ENCODE measurements around the gene LMTK3. TPM values are rescaled to one million over a fixed set of nuclear protein-coding genes. Genes with fewer than 3 reads are reported as not detected.
A peak's percentile ranks its signal among the peaks of the same experiment; 100 is the strongest.
"Not testable (repeated sequence)": the region's sequence is repeated elsewhere in the genome, so short reads cannot be mapped to it uniquely, and the experiment has no call there.

LMTK3 gene
- total RNA-seq, 2 experiments from 2014 or later: 3.8 to 5.4 TPM

DNA sequence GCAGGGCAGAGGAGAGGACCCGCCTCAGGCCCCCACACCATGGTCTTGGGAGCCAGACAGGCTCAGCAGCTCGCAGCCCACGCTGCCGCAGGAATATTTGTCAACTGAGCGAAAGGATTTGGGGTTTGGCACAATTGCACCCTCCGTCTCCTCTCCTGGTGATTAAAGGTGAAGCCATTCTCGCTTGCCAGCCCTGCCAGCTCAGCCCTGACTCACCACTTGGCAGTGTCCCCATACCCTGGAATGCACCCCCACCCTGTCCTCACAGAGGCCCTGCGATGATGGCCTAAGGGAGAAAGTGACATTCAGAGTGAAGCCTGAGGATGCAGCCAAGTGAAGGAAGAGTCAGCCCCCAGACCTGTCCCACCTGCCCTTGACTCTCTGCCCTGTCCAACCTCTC is 23.7 kb downstream of the LMTK3 start:
- peaks cover 28% of the 10 kb centered on the region for H3K27me3 Mint-ChIP-seq
- H3K9me3 Mint-ChIP-seq: no peaks in the 10 kb centered on the region
- ChIA-PET CTCF (interaction anchor here (0.6 to 3.2 kb wide), 5 partner anchors 18 to 174 kb away, joined by 3 to 24 read pairs (median 7); partner anchors contain the start of gene SPACA4), POLR2A (interaction anchor here (1.1 to 1.4 kb wide), 2 partner anchors 26 to 47 kb away, joined by 3 read pairs; no protein-coding TSS in a partner anchor)
- no peak for DNase-seq
- H3K27ac Mint-ChIP-seq: no peak overlapping the region
- peaks cover 27% of the 10 kb centered on the region for H3K4me1 Mint-ChIP-seq
- no peak overlapping the region for H3K4me3 Mint-ChIP-seq
- H3K36me3 Mint-ChIP-seq (ENCODE audit: low read depth): no peaks in the 10 kb centered on the region

DNA sequence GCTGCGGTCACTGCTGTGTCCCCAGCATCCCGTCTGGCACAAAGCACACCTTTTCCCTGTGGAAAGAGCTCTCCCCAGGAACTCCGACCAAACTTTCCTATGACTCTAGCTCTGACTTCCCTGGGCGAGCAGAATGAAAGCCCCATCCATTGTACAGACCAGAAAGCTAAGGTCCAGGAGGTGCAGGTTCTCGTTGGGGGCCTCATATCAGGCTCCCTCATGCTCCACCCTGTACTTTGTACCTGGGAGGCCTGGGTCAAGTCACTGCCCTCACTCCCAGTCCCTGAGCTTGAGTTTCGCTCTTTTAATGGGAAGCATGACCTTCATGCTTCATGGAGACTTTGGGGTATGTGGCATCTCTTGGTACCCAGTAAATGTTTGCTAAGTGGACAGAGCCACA is 24.1 kb downstream of the LMTK3 start:
- no peaks in the 10 kb centered on the region for H3K36me3 Mint-ChIP-seq (ENCODE audit: low read depth)
- no peak overlapping the region for H3K27ac Mint-ChIP-seq
- no peak for DNase-seq
- ChIA-PET CTCF (interaction anchor here (1.1 to 2.5 kb wide), 4 partner anchors 18 to 174 kb away, joined by 3 to 7 read pairs (median 6); no protein-coding TSS in a partner anchor), POLR2A (interaction anchor here (1.1 to 1.4 kb wide), 2 partner anchors 26 to 46 kb away, joined by 3 read pairs; no protein-coding TSS in a partner anchor)
- H3K4me3 Mint-ChIP-seq: no peak overlapping the region
- peaks cover 22% of the 10 kb centered on the region for H3K4me1 Mint-ChIP-seq
- no peaks in the 10 kb centered on the region for H3K9me3 Mint-ChIP-seq
- H3K27me3 Mint-ChIP-seq: peaks cover 24% of the 10 kb centered on the region

DNA sequence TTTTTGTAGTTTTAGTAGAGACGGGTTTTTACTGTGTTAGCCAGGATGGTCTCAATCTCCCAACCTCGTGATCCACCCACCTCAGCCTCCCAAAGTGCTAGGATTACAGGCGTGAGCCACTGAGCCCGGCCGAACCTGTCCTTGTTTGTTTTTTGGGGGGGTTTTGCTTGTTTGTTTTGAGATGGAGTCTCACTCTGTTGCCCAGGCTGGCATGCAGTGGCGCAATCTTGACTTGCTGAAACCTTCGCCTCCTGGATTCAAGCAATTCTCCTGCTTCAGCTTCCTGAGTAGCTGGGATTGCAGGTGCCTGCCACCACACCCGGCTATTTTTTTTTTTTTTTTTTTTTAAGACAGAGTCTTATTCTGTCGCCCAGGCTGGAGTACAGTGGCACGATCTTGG is 24.9 kb downstream of the LMTK3 start:
- H3K4me3 Mint-ChIP-seq, POLR2A ChIA-PET: not testable (repeated sequence)

DNA sequence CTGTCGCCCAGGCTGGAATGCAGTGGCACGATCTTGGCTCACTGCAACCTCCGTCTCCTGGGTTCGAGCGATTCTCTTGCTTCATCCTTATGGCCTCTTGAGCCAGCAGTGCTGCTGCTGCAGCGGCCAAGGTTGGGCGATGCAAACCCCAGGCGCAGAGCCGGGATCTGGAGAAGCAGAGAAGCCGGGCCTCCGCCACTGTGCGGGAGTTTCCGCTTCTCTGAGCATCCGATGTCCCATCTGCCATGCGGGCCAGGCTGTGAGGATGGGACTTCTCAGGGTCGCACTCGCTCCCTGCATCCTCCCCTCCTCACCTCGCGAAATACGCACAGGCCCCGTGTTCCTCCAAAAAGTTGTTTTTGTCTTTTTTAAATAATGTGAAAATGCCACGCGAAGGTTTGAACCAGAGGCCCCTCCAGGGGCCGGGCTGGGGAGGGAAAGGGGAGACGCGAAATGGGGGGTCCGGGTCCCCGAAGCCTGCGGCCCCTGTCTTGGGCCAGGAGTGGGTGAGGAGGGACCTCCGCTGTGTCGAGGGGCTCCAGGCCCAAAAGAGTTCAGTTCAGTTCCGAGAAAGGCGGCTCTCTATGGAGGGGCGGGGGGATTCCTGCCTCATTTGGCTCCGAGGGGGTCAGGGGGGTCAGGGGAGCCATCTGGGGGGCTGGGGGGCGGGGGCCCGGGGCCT is 26.6 kb downstream of the LMTK3 start:
- H3K4me1 Mint-ChIP-seq: peaks cover 24% of the 10 kb centered on the region
- CTCF ChIA-PET: no interaction called here

More for the DNA sequence above, 24.9 kb downstream of the LMTK3 start:
- H3K36me3 Mint-ChIP-seq (ENCODE audit: low read depth); H3K9me3 Mint-ChIP-seq; H3K27ac Mint-ChIP-seq; DNase-seq: not testable (repeated sequence)
- CTCF ChIA-PET: interaction anchor here (0.7 to 2.5 kb wide), 3 partner anchors 102 to 173 kb away, joined by 3 to 7 read pairs (median 4); no protein-coding TSS in a partner anchor
- Mint-ChIP-seq H3K4me1 (peaks cover 22% of the 10 kb centered on the region), H3K27me3 (peaks cover 17% of the 10 kb centered on the region)

DNA sequence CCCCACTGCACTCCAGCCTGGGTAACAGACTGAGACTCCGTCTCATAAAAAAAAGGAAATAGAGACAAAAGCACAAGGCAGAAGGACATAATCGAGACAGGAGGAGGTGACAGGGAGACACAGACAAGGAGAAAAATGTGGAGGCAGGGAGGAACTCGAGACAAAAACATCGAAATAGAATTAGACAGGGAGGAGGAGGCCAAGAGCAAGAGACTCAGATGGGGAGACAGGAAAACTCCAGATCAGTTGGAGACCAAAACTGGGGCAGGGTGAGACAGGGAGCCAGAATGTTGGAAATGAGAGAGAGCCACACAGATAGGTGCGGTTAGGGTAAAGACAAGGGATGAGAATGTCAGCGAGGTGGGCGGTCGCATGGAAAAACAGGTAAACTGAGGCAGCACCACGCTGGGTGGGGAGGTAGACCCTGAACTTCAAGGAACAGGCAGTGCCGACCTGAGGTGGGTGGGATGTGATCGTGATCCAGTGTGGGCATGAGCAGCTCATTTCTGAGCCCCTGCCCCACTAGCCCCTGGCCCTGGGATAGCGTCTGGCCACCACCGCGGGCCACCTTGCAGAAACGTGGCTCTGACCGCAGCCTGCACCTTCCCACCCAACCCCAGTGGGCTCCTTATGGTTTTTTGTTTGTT is 27.3 kb downstream of the LMTK3 start:
- ChIA-PET POLR2A (no interaction called here), CTCF (no interaction called here)
- no peak overlapping the region for H3K4me3 Mint-ChIP-seq
- H3K9me3 Mint-ChIP-seq: no peaks in the 10 kb centered on the region
- no peaks in the 10 kb centered on the region for H3K27me3 Mint-ChIP-seq
- peaks cover 25% of the 10 kb centered on the region for H3K4me1 Mint-ChIP-seq
- no peak overlapping the region for H3K27ac Mint-ChIP-seq
- peaks cover 7% of the 10 kb centered on the region for H3K36me3 Mint-ChIP-seq (ENCODE audit: low read depth)
- no peak for DNase-seq

More for the DNA sequence above, 26.6 kb downstream of the LMTK3 start:
- no peak for DNase-seq
- Mint-ChIP-seq H3K4me3 (no peak overlapping the region), H3K27ac (no peak overlapping the region), H3K36me3 (ENCODE audit: low read depth) (peaks cover 3% of the 10 kb centered on the region), H3K27me3 (peaks cover 6% of the 10 kb centered on the region), H3K9me3 (no peaks in the 10 kb centered on the region)
- POLR2A ChIA-PET: no interaction called here

DNA sequence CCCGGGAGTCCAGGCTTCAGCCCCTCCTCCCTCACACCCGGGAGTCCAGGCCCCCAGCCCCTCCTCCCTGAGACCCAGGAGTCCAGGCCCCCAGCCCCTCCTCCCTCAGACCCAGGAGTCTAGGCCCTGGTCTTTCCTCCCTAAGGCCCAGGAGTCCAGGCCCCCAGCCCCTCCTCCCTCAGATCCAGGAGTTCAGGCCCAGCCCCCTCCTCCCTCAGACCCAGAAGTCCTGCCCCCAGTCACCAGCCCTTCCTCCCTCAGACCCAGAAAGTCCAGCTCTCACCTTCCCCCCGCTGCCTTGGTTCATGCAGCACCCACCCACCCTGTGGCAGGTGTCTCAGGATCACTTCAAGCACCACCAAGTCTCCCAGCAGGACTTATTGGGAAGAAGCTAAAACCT is 28.3 kb downstream of the LMTK3 start:
- no peak overlapping the region for H3K4me3 Mint-ChIP-seq
- ChIA-PET CTCF (interaction anchor here (0.5 kb wide), 1 partner anchor 114 kb away, joined by 4 read pairs; no protein-coding TSS in a partner anchor), POLR2A (no interaction called here)
- H3K36me3 Mint-ChIP-seq (ENCODE audit: low read depth): peaks cover 10% of the 10 kb centered on the region
- no peaks in the 10 kb centered on the region for H3K27me3 Mint-ChIP-seq
- H3K4me1 Mint-ChIP-seq: peaks cover 26% of the 10 kb centered on the region
- no peak for DNase-seq
- no peaks in the 10 kb centered on the region for H3K9me3 Mint-ChIP-seq
- H3K27ac Mint-ChIP-seq: no peak overlapping the region

DNA sequence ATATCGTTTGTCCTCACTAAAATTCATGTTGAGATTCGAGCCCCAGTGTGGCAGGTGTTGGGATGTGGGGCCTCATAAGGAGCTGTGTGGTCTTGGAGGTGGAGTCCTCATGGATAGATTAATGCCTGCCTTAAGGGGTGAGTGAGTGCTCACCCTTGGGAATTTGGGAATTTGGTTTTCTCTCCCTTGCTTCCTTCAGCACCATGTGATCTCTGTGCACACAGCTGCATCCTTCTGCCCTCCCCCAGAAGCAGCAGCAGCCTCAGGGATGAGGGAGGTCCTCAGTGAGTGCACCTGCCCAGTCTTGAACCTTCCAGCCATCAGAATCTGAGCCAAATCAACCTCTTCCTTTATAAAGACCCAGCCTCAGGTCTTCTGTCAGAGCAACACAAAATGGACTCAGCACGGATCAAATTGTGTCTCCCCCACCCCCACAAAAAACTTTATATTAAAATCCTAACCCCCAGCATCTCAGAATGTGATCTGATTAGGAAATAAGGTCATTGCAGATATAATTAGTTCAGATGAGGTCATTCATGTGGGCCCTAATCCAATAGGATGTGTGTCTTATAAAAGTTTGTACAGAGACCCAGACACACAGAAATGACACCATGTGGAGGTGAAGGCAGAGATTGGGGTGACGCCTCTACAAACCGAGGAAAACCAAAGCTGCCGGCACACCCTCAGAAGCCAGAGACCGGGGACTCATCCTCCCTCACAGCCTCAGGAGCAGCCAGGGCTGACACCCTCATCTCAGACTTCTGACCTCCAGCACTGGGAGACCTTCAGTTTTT is 29.6 kb downstream of the LMTK3 start:
- Mint-ChIP-seq H3K4me3 (no peak overlapping the region), H3K27ac (no peak overlapping the region), H3K4me1 (peaks cover 26% of the 10 kb centered on the region), H3K9me3 (no peaks in the 10 kb centered on the region), H3K27me3 (no peaks in the 10 kb centered on the region), H3K36me3 (ENCODE audit: low read depth) (peaks cover 10% of the 10 kb centered on the region)
- ChIA-PET CTCF (interaction anchor here (0.9 to 3.1 kb wide), 4 partner anchors 8 to 168 kb away, joined by 3 to 23 read pairs (median 5); no protein-coding TSS in a partner anchor), POLR2A (interaction anchor here (0.9 kb wide), 1 partner anchor 11 kb away, joined by 8 read pairs; no protein-coding TSS in a partner anchor)
- DNase-seq: no peak

DNA sequence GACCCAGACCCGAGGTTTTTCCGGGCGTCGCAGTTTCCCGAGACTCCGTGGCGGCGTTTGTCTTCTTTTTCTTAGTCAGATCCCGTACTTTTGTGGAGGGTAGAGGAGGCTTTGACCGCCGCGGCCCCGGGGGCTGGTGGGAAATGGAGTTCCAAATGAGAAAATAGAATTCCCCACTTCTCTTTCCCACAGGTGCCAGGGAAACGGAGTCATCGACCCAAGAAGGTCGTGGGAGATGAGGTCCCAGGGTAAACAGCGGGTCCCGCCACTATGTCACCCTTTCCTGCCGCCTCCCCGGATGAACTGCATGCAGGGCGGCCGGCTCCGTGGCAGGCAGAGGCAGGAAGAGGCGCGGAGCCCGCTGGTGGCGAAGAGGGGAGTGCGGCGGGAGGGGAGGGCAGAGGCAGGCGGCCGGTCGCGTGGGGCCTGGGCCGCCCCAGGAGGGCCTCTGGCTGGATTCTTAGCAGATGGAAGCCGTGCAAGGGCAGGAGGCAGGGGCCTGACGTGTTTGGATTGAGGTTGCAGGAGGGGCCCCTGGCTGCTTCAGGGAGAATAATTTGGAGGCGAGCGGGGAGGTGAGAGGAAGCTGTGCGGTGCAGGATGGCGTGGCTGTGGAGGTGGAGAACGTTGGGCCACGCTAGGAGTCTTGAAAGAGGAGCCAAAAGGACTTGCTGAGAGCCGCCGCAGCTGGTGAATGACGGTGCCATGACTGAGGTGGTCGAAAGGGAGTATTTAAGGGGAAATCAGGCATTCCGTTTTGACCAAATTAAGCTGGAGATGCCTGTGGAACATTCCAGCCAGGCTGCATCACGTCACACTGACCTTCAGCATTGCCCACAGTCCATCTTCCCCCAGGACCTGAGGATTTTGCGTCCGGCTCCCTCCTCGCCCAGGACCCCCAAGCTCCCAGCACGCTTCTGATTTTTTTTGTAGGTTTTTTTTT is 30.8 kb downstream of the LMTK3 start:
- peak overlapping the region; percentile 64 for H3K27ac Mint-ChIP-seq

DNA sequence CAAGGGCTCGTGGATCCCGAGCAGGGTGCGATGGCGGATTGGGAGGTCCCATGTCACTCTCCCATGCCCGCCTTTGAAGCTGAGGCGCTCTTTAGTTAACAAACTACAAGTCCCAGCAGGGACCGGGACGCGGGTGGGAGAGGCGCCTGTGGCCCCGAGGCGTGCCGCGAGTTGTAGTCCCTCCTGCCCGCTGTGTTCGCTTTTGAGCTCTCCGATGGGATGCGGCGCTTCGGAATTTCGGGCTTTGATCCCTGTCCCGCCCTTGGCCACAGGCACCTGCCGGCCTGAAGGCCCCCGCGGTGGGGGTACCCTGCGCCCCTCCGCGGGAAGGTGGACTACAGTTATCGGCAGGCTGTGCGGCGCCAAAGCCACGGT is 31.5 kb downstream of the LMTK3 start:
- Mint-ChIP-seq H3K27me3 (no peaks in the 10 kb centered on the region), H3K36me3 (ENCODE audit: low read depth) (peaks cover 18% of the 10 kb centered on the region), H3K9me3 (no peaks in the 10 kb centered on the region), H3K4me1 (peaks cover 26% of the 10 kb centered on the region), H3K4me3 (peak overlapping the region; percentile 61), H3K27ac (no peak overlapping the region)
- ChIA-PET POLR2A (interaction anchor here (1.7 to 2.2 kb wide), 3 partner anchors 9 to 14 kb away, joined by 5 to 11 read pairs (median 6); no protein-coding TSS in a partner anchor), CTCF (interaction anchor here (3.1 kb wide), 1 partner anchor 10 kb away, joined by 23 read pairs; no protein-coding TSS in a partner anchor)
- no peak for DNase-seq

More for the DNA sequence above, 30.8 kb downstream of the LMTK3 start:
- peaks cover 12% of the 10 kb centered on the region for H3K36me3 Mint-ChIP-seq (ENCODE audit: low read depth)
- CTCF ChIA-PET: interaction anchor here (0.9 to 3.1 kb wide), 4 partner anchors 9 to 166 kb away, joined by 3 to 23 read pairs (median 5); no protein-coding TSS in a partner anchor
- peak; percentile 72 for DNase-seq
- no peaks in the 10 kb centered on the region for H3K9me3 Mint-ChIP-seq
- POLR2A ChIA-PET: interaction anchor here (0.7 to 2.2 kb wide), 6 partner anchors 9 to 14 kb away, joined by 3 to 11 read pairs (median 6); no protein-coding TSS in a partner anchor
- peak overlapping the region; percentile 61 for H3K4me3 Mint-ChIP-seq
- H3K4me1 Mint-ChIP-seq: peaks cover 26% of the 10 kb centered on the region
- no peaks in the 10 kb centered on the region for H3K27me3 Mint-ChIP-seq

DNA sequence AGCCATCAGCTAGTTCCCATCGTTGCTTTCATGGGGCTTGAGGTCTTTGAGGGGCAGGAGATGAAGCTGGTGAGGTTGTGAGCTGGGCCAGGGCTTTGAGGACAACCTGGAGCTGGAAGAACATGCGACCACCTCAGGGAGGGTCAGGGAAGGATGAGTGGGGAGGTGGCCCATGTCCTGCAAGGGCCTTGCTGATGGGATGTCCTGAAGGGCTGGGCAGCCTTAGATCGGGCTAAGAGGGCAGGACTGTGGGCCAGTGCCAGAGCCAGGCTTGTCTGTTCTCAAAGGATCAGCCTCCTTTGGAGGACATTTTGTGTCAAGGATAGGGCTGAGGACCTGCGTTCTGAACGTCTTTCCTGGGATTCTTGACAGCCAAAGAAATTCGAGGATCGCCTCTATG is 31.9 kb downstream of the LMTK3 start:
- Mint-ChIP-seq H3K36me3 (ENCODE audit: low read depth) (peaks cover 21% of the 10 kb centered on the region), H3K4me3 (peak overlapping the region; percentile 13), H3K4me1 (peaks cover 26% of the 10 kb centered on the region), H3K27ac (no peak overlapping the region), H3K9me3 (no peaks in the 10 kb centered on the region), H3K27me3 (no peaks in the 10 kb centered on the region)
- ChIA-PET CTCF (interaction anchor here (3.1 kb wide), 1 partner anchor 10 kb away, joined by 23 read pairs; no protein-coding TSS in a partner anchor), POLR2A (interaction anchor here (1.7 to 2.2 kb wide), 3 partner anchors 10 to 15 kb away, joined by 5 to 11 read pairs (median 6); no protein-coding TSS in a partner anchor)
- DNase-seq: no peak

DNA sequence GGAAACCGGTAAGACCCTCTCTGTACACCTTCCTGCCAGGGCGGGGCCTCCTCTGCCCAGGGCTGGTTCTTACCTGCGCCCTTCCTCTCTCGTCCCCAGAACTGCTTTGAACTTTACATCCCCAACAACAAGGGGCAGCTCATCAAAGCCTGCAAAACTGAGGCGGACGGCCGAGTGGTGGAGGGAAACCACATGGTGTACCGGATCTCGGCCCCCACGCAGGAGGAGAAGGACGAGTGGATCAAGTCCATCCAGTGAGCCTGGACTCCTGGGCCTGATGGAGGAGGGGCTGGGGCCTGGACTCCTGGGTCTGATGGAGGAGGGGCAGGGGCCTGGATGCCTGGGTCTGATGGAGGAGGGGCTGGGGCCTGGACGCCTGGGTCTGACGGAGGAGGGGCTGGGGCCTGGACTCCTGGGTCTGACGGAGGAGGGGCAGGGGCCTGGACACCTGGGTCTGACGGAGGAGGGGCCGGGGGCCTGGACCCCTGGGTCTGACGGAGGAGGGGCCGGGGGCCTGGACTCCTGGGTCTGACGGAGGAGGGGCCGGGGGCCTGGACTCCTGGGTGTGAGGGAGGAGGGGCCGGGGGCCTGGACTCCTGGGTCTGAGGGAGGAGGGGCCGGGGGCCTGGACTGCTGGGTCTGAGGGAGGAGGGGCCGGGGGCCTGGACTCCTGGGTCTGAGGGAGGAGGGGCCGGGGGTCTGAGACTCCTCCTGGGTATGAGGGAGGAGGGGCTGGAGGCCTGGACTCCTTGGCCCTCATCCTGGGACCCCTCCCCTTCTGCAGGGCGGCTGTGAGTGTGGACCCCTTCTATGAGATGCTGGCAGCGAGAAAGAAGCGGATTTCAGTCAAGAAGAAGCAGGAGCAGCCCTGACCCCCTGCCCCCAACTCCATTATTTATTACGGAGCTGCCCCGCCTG is 33.0 kb downstream of the LMTK3 start:
- H3K4me3 Mint-ChIP-seq: no peak overlapping the region
- POLR2A ChIA-PET: interaction anchor here (1.7 to 1.8 kb wide), 2 partner anchors 9 to 16 kb away, joined by 5 to 6 read pairs; no protein-coding TSS in a partner anchor
- H3K27me3 Mint-ChIP-seq: no peaks in the 10 kb centered on the region
- peaks cover 28% of the 10 kb centered on the region for H3K4me1 Mint-ChIP-seq
- CTCF ChIA-PET: no interaction called here
- no peak overlapping the region for H3K27ac Mint-ChIP-seq
- peaks cover 26% of the 10 kb centered on the region for H3K36me3 Mint-ChIP-seq (ENCODE audit: low read depth)
- DNase-seq: no peak
- H3K9me3 Mint-ChIP-seq: no peaks in the 10 kb centered on the region
